ENCODE results near the gene GPC3. TPM values are rescaled to one million over a fixed set of nuclear protein-coding genes. Genes with fewer than 3 reads are reported as not detected.

GPC3 gene
- total RNA-seq, 1 donor from 2014 or later: not detected

GRCh38 chrX:133568109-133568508, 417.3 kb downstream of the GPC3 start:
- no peak for DNase-seq (ENCODE audit: low read depth in 2 of 2)

GRCh38 chrX:133566876-133567275, 418.5 kb downstream of the GPC3 start:
- DNase-seq (ENCODE audit: low read depth in 2 of 2): no peak

GRCh38 chrX:133563705-133564104, 421.7 kb downstream of the GPC3 start:
- DNase-seq (ENCODE audit: low read depth in 2 of 2): no peak

- DNase-seq (ENCODE audit: low read depth in 2 of 2): no peak
These were observed 424.1 kb downstream of the GPC3 start for GRCh38 chrX:133561251-133561650.

- DNase-seq (ENCODE audit: low read depth in 2 of 2): no peak
These were observed 425.5 kb downstream of the GPC3 start for GRCh38 chrX:133559909-133560308.

- DNase-seq (ENCODE audit: low read depth in 2 of 2): no peak
These were observed 429.5 kb downstream of the GPC3 start for GRCh38 chrX:133555782-133556458.

GRCh38 chrX:133550665-133551485, 434.5 kb downstream of the GPC3 start:
- DNase-seq (ENCODE audit: low read depth in 2 of 2): no peak

GRCh38 chrX:133549295-133549933, 436.0 kb downstream of the GPC3 start:
- DNase-seq (ENCODE audit: low read depth in 2 of 2): no peak

- DNase-seq (ENCODE audit: low read depth in 2 of 2): no peak
These were observed 439.0 kb downstream of the GPC3 start for GRCh38 chrX:133546441-133546840.

- DNase-seq (ENCODE audit: low read depth in 2 of 2): no peak
These were observed 440.6 kb downstream of the GPC3 start for GRCh38 chrX:133544778-133545177.

GRCh38 chrX:133544115-133544514, 441.3 kb downstream of the GPC3 start:
- no peak for DNase-seq (ENCODE audit: low read depth in 2 of 2)

GRCh38 chrX:133543654-133544053, 441.7 kb downstream of the GPC3 start:
- DNase-seq (ENCODE audit: low read depth in 2 of 2): no peak

- DNase-seq (ENCODE audit: low read depth in 2 of 2): no peak
These were observed 442.9 kb downstream of the GPC3 start for GRCh38 chrX:133542476-133542875.

- DNase-seq (ENCODE audit: low read depth in 2 of 2): no peak
These were observed 444.4 kb downstream of the GPC3 start for GRCh38 chrX:133541021-133541420.

- no peak for DNase-seq (ENCODE audit: low read depth in 2 of 2)
These were observed 447.2 kb downstream of the GPC3 start for GRCh38 chrX:133538148-133538547.

- no peak for DNase-seq (ENCODE audit: low read depth in 2 of 2)
These were observed 448.3 kb downstream of the GPC3 start for GRCh38 chrX:133537142-133537541.

GRCh38 chrX:133535066-133535465, 450.3 kb downstream of the GPC3 start:
- no peak for DNase-seq (ENCODE audit: low read depth in 2 of 2)

- DNase-seq (ENCODE audit: low read depth in 2 of 2): no peak
These were observed 451.2 kb downstream of the GPC3 start for GRCh38 chrX:133534172-133534571.

GRCh38 chrX:133533249-133533648, 452.1 kb downstream of the GPC3 start:
- DNase-seq (ENCODE audit: low read depth in 2 of 2): no peak

GRCh38 chrX:133530960-133531359, 454.4 kb downstream of the GPC3 start:
- DNase-seq (ENCODE audit: low read depth in 2 of 2): no peak

GRCh38 chrX:133529578-133529977, 455.8 kb downstream of the GPC3 start:
- DNase-seq (ENCODE audit: low read depth in 2 of 2): no peak

- DNase-seq (ENCODE audit: low read depth in 2 of 2): no peak
These were observed 457.6 kb downstream of the GPC3 start for GRCh38 chrX:133527825-133528224.

- no peak for DNase-seq (ENCODE audit: low read depth in 2 of 2)
These were observed 458.0 kb downstream of the GPC3 start for GRCh38 chrX:133527415-133527814.

Measured in lung microvascular endothelial cell (primary cell).